Sigmoid colon (tissue), 4 donors: ENCODE measurements around the gene EN2.

ENCODE experiments used
- EP300 ChIP-seq, 4 donors: sonication (generic); formaldehyde crosslinking; IDR thresholded peaks; one replicate each; pipeline ENCODE4 v1.6.1; 2017; ENCODE audit warnings: antibody characterized with exemption in 4 of 4
- POLR2A ChIP-seq, 2 donors: fragments of 450-650 bp; IDR thresholded peaks; one replicate each; pipeline ENCODE4 v1.6.1; 2016; ENCODE audit warnings: antibody characterized with exemption in 2 of 2, mild to moderate bottlenecking in 2 of 2, moderate library complexity in 2 of 2
- POLR2AphosphoS5 ChIP-seq, 4 donors: sonication (generic); formaldehyde crosslinking; IDR thresholded peaks; one replicate each; pipeline ENCODE4 v1.6.1; 2017; ENCODE audit warnings: antibody characterized with exemption in 4 of 4
- TF ChIP-seq, protein P1 (sequence below), 4 experiments: fragments of 450-650 bp in 3 of 4; fragments of 200-600 bp in 1 of 4; IDR thresholded peaks; one replicate each; pipeline ENCODE4 v1.5.1; 2016 to 2019; ENCODE audit warnings: antibody characterized with exemption in 4 of 4, mild to moderate bottlenecking in 3 of 4, moderate library complexity in 2 of 4

DNA sequence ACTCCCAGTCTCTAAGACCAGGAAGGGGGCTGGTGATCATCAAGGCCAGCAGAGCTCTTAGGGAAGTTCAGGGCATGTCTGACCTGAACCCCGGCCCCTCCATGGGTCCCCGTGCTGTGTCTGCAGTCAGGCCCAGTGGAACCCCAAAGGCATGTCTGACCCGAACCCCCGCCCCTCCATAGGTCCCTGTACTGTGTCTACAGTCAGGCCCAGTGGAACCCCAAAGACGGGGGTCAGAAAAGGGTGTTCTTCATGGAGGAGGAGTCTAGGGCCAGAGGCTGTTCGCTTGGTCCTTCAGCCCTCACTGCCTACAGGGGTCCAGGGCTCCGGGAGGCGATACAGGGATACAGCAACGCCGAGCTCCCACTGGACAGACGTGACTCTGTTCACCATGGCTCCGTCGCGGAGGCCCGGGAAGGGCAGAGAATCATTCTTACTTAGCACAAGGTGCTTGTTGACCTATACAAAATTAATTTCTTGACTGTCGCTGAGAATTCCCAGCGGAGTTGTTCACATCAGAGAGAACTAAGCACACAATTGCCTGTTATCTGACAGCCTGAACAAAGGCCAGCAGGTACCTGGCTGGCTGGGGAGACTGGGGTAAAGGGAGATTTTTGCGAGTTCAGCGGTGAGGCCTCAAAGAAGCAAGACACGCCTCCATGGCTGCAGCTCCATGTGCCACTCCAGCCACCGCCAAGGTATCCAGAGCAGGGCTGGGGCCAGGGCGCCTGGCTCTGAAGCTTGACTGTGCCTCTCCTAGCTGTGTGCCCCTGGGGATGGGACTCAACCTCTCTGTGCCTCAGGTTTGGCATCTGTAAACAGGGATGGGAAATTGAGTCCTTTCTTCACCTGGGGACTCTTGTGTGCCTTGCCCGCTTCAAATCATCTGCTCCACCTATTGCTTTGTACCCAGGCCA is 26.8 kb downstream of the EN2 start:
- TF ChIP-seq, protein P1, sequence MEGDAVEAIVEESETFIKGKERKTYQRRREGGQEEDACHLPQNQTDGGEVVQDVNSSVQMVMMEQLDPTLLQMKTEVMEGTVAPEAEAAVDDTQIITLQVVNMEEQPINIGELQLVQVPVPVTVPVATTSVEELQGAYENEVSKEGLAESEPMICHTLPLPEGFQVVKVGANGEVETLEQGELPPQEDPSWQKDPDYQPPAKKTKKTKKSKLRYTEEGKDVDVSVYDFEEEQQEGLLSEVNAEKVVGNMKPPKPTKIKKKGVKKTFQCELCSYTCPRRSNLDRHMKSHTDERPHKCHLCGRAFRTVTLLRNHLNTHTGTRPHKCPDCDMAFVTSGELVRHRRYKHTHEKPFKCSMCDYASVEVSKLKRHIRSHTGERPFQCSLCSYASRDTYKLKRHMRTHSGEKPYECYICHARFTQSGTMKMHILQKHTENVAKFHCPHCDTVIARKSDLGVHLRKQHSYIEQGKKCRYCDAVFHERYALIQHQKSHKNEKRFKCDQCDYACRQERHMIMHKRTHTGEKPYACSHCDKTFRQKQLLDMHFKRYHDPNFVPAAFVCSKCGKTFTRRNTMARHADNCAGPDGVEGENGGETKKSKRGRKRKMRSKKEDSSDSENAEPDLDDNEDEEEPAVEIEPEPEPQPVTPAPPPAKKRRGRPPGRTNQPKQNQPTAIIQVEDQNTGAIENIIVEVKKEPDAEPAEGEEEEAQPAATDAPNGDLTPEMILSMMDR (IDR thresholded peaks at IDR 0.05), result no peak
- TF ChIP-seq POLR2AphosphoS5 (IDR thresholded peaks at IDR 0.05) (no peak), EP300 (IDR thresholded peaks at IDR 0.05) (no peak), POLR2A (IDR thresholded peaks at IDR 0.05) (no peak)
